HepG2 (cell line): ENCODE results near the gene PIEZO2. TPM values are rescaled to one million over a fixed set of nuclear protein-coding genes. Genes with fewer than 3 reads are reported as not detected.
"Not testable (repeated sequence)": the region's sequence is repeated elsewhere in the genome, so short reads cannot be mapped to it uniquely, and the experiment has no call there.

Experiments
- ATAC-seq: fragments of 200-7000 bp; cut with Tn5 transposase; 3 replicates; pipeline ENCODE4 v1.9.1; 2020; ENCODE audit warnings: mild to moderate bottlenecking, moderate library complexity
- BruUV-seq: library from RNA; stranded (reverse); fragments of 400-500 nt; replicated peaks from 2 replicates; lab custom pipeline; 2021; lab: Mats Ljungman, UMichigan
- CTCF ChIA-PET: fragments of 300-600 bp; formaldehyde crosslinking; extraction: SDS; loops from one replicate; lab custom pipeline; 2021; ENCODE audit warnings: low total read pairs, inconsistent platforms, low intra/inter-chr PET ratio; lab: Yijun Ruan, JAX
- POLR2A ChIA-PET: fragments of 350-600 bp; sonication (Branson Sonifier 250); formaldehyde crosslinking; loops from one replicate; lab custom pipeline; 2020; ENCODE audit warnings: antibody characterized with exemption, inconsistent platforms; lab: Yijun Ruan, JAX
- DNase-seq: peaks from one replicate; pipeline ENCODE4 v3.0.0-alpha.2; 2015; ENCODE audit warnings: low spot score
- FAIRE-seq: peaks from 3 replicates; lab custom pipeline; 2011; peaks lifted over from hg19 to GRCh38; lab: Jason Lieb, UNC
- H2AFZ ChIP-seq: one replicate; pipeline ENCODE4 v1.6.1; 2011; ENCODE audit warnings: low read length, inconsistent platforms
- H3K27ac ChIP-seq: fragments of 300-600 bp; 3 replicates; pipeline ENCODE4 v1.8.0; 2011; ENCODE audit warnings: mixed run types, mild to moderate bottlenecking, mixed read lengths, low read length, inconsistent platforms; ENCODE audit not compliant: insufficient read depth; ENCODE audit errors: extremely low read length
- H3K27me3 ChIP-seq, 2 experiments: fragments of 200-600 bp in 1 of 2; 2 replicates in 1 of 2; 3 replicates in 1 of 2; pipeline versions ENCODE4 v1.6.0 to v1.8.0; 2011; ENCODE audit warnings: low read length in 2 of 2, mild to moderate bottlenecking in 2 of 2, moderate library complexity in 2 of 2, inconsistent platforms in 1 of 2; ENCODE audit not compliant: insufficient read depth in 2 of 2, control insufficient read depth in 1 of 2
- H3K36me3 ChIP-seq, 2 experiments: fragments of 200-600 bp in 1 of 2; replicated peaks in 1 of 2; 2 replicates in 1 of 2; 3 replicates in 1 of 2; pipeline versions ENCODE4 v1.5.1 to v1.8.0; 2011; ENCODE audit warnings: low read length in 2 of 2, inconsistent platforms in 1 of 2; ENCODE audit not compliant: insufficient read depth in 2 of 2, control insufficient read depth in 1 of 2
- H3K4me1 ChIP-seq: 2 replicates; pipeline ENCODE4 v1.5.1; 2012; ENCODE audit warnings: low read length, inconsistent platforms; ENCODE audit not compliant: insufficient read depth
- H3K4me2 ChIP-seq: 2 replicates; pipeline ENCODE4 v1.6.0; 2011; ENCODE audit warnings: low read depth, low read length, inconsistent platforms
- H3K4me3 ChIP-seq, 3 experiments: fragments of 200-600 bp in 1 of 3; sonication (generic), shearing (Covaris generic) in 1 of 3; replicated peaks in 1 of 3; 2 replicates each; pipeline ENCODE4 v1.5.1; 2011 to 2016; ENCODE audit warnings: low read length in 3 of 3, inconsistent platforms in 2 of 3, low read depth in 2 of 3, mild to moderate bottlenecking in 2 of 3, control low read depth in 1 of 3, mixed read lengths in 1 of 3; ENCODE audit not compliant: insufficient read depth in 1 of 3
- H3K79me2 ChIP-seq: one replicate; pipeline ENCODE4 v1.6.1; 2011; ENCODE audit warnings: low read length, inconsistent platforms; ENCODE audit not compliant: insufficient read depth
- H3K9ac ChIP-seq: 2 replicates; pipeline ENCODE4 v1.6.0; 2011; ENCODE audit warnings: mild to moderate bottlenecking, low read depth, low read length, inconsistent platforms; ENCODE audit not compliant: insufficient read depth
- H3K9me3 ChIP-seq: 2 replicates; pipeline ENCODE4 v1.5.1; 2012; ENCODE audit warnings: mild to moderate bottlenecking, low read length
- H4K20me1 ChIP-seq: 2 replicates; pipeline ENCODE4 v1.6.0; 2011; ENCODE audit warnings: inconsistent platforms, mild to moderate bottlenecking, low read length, moderate library complexity; ENCODE audit not compliant: insufficient read depth
- GABPA ChIP-seq, 2 experiments: IDR thresholded peaks; 2 replicates each; pipeline ENCODE4 v1.6.1; 2011 to 2016; ENCODE audit warnings: low read depth in 2 of 2, low read length in 1 of 2, missing biosample characterization in 1 of 2, missing genetic modification characterization in 1 of 2
- GLI4 ChIP-seq: sonication (generic); formaldehyde crosslinking; IDR thresholded peaks from 2 replicates; pipeline ENCODE4 v1.5.1; 2020; ENCODE audit warnings: missing genetic modification reagents, mild to moderate bottlenecking, moderate library complexity, borderline replicate concordance
- RNF2 ChIP-seq: fragments of 450-650 bp; conservative IDR thresholded peaks from 2 replicates; pipeline ENCODE4 v1.6.1; 2016; ENCODE audit warnings: low read depth
- ZNF263 ChIP-seq: sonication (generic); formaldehyde crosslinking; IDR thresholded peaks from 2 replicates; pipeline ENCODE4 v1.4.0; 2020; ENCODE audit warnings: missing genetic modification reagents
- ZNF674 ChIP-seq: sonication (generic); formaldehyde crosslinking; IDR thresholded peaks from 2 replicates; pipeline ENCODE4 v1.5.0; 2020; ENCODE audit warnings: low read depth, mild to moderate bottlenecking, missing genetic modification reagents
- WGBS: methylation state at CpG from one replicate; pipeline ENCODE4 v1.1.6; 2017; ENCODE audit warnings: low lambda C conversion rate; 5-methylcytosine and 5-hydroxymethylcytosine counted together
- in situ Hi-C: cut with HindIII; loops from 2 replicates; pipeline ENCODE4 v1.10.0; 2017; ENCODE audit warnings: low pct_unique_long_range_greater_than_20kb; ENCODE audit not compliant: extremely low pct_ligation_motif_present
- intact Hi-C: fragments of 100-400 bp; cut with micrococcal nuclease; formaldehyde crosslinking; loops from one replicate; pipeline ENCODE4 v1.10.0; 2022; ENCODE audit not compliant: unreplicated experiment
- polyA plus RNA-seq, 8 experiments: library from polyadenylated mRNA; depleted of rRNA in 3 of 8; stranded (reverse) in 7 of 8; unstranded in 1 of 8; fragments of >200 nt; fragmentation: Illumina TruSeq in 4 of 8; extraction: Trizol in 4 of 8; gene quantifications; 2 replicates each; pipeline versions ENCODE4 v1.2.1 to v1.2.3, GENCODE V29; 2011 to 2016; ENCODE audit warnings: low read depth in 4 of 8, missing spikeins in 1 of 8, mixed read lengths in 1 of 8; ENCODE audit not compliant: insufficient read depth in 1 of 8
- total RNA-seq, 5 experiments: library from RNA; depleted of rRNA; stranded (reverse); fragments of >200 nt; fragmentation: Illumina TruSeq; extraction: Trizol; gene quantifications; 2 replicates each; pipeline ENCODE4 v1.2.3, GENCODE V29; 2016; ENCODE audit warnings: low read depth in 1 of 5
- TF ChIP-seq, protein P1 (sequence below): sonication (generic); formaldehyde crosslinking; IDR thresholded peaks from 2 replicates; pipeline ENCODE4 v1.5.0; 2020; ENCODE audit warnings: mild to moderate bottlenecking, missing genetic modification reagents
- TF ChIP-seq, protein P2 (sequence below): sonication (generic); formaldehyde crosslinking; IDR thresholded peaks from 2 replicates; pipeline ENCODE4 v1.4.0; 2020; ENCODE audit warnings: missing genetic modification reagents, mild to moderate bottlenecking, borderline replicate concordance
- TF ChIP-seq, protein P3 (sequence below): sonication (generic); formaldehyde crosslinking; IDR thresholded peaks from 2 replicates; pipeline ENCODE4 v1.4.0; 2020; ENCODE audit warnings: mild to moderate bottlenecking, low read depth, missing genetic modification reagents
- TF ChIP-seq, protein P4 (sequence below): sonication (generic); formaldehyde crosslinking; IDR thresholded peaks from 2 replicates; pipeline ENCODE4 v1.8.0; 2022; ENCODE audit warnings: missing genetic modification reagents, mild to moderate bottlenecking, borderline replicate concordance

The PIEZO2 gene
- total and polyA plus RNA-seq, 2 of the 13 experiments (the other 11 are each of a cell fraction or from before 2014, with no cell fraction given) = 15.2 to 27.2 TPM

DNA sequence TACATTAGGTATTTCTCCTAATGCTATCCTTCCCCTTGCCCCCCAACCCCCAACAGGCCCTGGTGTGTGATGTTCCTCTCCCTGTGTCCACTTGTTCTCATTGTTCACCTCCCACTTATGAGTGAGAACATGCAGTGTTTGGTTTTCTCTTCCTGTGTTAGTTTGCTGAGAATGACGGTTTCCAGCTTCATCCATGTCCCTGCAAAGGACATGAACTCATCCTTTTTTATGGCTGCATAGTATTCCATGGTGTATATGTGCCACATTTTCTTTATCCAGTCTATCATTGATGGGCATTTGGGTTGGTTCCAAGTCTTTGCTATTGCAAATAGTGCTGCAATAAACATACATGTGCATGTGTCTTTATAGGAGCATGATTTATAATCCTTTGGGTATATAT, 32.3 kb upstream of the PIEZO2 start:
- BruUV-seq, CTCF ChIA-PET, H4K20me1 ChIP-seq, H3K27me3 ChIP-seq, intact Hi-C loops, H3K9ac ChIP-seq, H3K79me2 ChIP-seq, DNase-seq, H2AFZ ChIP-seq, H3K9me3 ChIP-seq, H3K4me3 ChIP-seq, H3K27ac ChIP-seq, in situ Hi-C loops, H3K4me2 ChIP-seq, H3K36me3 ChIP-seq, FAIRE-seq, POLR2A ChIA-PET, ATAC-seq: not testable (repeated sequence)
- 6% methylated on average over 1 of the region's 1 CpG for WGBS
- peaks cover 13% of the 10 kb centered on the region for H3K4me1 ChIP-seq

DNA sequence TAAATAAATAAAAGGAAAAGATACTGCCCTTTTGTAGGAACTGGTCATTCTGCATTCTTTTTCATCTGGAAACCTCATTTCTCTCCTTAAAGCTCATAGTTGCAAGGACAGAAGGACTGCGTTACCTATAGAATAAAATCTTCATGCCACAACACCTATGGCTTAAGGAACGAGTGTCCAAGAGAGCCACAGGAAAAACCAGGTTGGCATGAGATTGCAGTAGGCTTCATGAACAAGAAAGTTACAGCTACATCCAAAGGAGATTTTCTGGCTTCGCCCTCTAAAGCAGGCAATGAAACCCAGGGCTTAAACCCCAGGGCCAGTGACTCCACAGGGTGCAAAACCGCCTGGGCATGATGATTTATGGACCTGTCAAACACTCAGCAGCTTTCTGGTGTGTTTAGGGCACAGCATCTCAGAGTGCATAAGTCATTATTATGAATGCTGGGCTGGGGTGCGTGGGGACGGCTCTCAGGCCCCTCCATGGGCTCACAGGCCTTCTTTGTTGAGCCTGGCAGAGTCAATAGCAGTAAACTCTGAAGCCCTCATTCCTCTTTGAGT, 30.7 kb upstream of the PIEZO2 start:
- FAIRE-seq = no peak
- Histone ChIP-seq H3K36me3 (no peaks in the 10 kb centered on the region), H3K27ac (no peak overlapping the region), H3K27me3 (no peaks in the 10 kb centered on the region), H4K20me1 (no peaks in the 10 kb centered on the region), H2AFZ (no peak overlapping the region), H3K4me3 (no peak overlapping the region), H3K9ac (no peak overlapping the region), H3K4me2 (no peak overlapping the region), H3K79me2 (no peaks in the 10 kb centered on the region), H3K4me1 (peaks cover 24% of the 10 kb centered on the region), H3K9me3 (no peaks in the 10 kb centered on the region)
- CTCF ChIA-PET = no interaction called here
- intact Hi-C loops = no loop called here
- 42% methylated on average over 5 of the region's 6 CpGs for WGBS
- POLR2A ChIA-PET = no interaction called here
- no peak for DNase-seq
- BruUV-seq = no TSS peak
- no peak for ATAC-seq
- in situ Hi-C loops = no loop called here
- TF ChIP-seq, protein P1, sequence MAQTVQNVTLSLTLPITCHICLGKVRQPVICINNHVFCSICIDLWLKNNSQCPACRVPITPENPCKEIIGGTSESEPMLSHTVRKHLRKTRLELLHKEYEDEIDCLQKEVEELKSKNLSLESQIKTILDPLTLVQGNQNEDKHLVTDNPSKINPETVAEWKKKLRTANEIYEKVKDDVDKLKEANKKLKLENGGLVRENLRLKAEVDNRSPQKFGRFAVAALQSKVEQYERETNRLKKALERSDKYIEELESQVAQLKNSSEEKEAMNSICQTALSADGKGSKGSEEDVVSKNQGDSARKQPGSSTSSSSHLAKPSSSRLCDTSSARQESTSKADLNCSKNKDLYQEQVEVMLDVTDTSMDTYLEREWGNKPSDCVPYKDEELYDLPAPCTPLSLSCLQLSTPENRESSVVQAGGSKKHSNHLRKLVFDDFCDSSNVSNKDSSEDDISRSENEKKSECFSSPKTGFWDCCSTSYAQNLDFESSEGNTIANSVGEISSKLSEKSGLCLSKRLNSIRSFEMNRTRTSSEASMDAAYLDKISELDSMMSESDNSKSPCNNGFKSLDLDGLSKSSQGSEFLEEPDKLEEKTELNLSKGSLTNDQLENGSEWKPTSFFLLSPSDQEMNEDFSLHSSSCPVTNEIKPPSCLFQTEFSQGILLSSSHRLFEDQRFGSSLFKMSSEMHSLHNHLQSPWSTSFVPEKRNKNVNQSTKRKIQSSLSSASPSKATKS (CRISPR knock-in tag) = no peak
- no peak for TF ChIP-seq RNF2
- TF ChIP-seq GLI4 (CRISPR knock-in tag) = no peak
- TF ChIP-seq, protein P2, sequence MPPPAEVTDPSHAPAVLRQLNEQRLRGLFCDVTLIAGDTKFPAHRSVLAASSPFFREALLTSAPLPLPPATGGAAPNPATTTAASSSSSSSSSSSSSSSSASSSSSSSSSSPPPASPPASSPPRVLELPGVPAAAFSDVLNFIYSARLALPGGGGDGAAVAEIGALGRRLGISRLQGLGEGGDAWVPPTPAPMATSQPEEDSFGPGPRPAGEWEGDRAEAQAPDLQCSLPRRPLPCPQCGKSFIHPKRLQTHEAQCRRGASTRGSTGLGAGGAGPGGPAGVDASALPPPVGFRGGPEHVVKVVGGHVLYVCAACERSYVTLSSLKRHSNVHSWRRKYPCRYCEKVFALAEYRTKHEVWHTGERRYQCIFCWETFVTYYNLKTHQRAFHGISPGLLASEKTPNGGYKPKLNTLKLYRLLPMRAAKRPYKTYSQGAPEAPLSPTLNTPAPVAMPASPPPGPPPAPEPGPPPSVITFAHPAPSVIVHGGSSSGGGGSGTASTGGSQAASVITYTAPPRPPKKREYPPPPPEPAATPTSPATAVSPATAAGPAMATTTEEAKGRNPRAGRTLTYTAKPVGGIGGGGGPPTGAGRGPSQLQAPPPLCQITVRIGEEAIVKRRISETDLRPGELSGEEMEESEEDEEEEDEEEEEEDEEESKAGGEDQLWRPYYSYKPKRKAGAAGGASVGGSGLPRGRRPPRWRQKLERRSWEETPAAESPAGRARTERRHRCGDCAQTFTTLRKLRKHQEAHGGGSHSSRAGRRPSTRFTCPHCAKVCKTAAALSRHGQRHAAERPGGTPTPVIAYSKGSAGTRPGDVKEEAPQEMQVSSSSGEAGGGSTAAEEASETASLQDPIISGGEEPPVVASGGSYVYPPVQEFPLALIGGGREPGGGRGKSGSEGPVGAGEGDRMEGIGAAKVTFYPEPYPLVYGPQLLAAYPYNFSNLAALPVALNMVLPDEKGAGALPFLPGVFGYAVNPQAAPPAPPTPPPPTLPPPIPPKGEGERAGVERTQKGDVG (CRISPR knock-in tag) = no peak
- no peak for TF ChIP-seq GABPA (IDR thresholded peaks at IDR 0.05; ENCODE audit: low read depth, low read length)
- TF ChIP-seq GABPA (CRISPR knock-in tag; IDR thresholded peaks at IDR 0.05; ENCODE audit: low read depth) = no peak
- TF ChIP-seq ZNF674 = no peak
- no peak for TF ChIP-seq ZNF263 (CRISPR knock-in tag)
- TF ChIP-seq, protein P3, sequence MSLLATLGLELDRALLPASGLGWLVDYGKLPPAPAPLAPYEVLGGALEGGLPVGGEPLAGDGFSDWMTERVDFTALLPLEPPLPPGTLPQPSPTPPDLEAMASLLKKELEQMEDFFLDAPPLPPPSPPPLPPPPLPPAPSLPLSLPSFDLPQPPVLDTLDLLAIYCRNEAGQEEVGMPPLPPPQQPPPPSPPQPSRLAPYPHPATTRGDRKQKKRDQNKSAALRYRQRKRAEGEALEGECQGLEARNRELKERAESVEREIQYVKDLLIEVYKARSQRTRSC (CRISPR knock-in tag) = no peak
- TF ChIP-seq, protein P4, sequence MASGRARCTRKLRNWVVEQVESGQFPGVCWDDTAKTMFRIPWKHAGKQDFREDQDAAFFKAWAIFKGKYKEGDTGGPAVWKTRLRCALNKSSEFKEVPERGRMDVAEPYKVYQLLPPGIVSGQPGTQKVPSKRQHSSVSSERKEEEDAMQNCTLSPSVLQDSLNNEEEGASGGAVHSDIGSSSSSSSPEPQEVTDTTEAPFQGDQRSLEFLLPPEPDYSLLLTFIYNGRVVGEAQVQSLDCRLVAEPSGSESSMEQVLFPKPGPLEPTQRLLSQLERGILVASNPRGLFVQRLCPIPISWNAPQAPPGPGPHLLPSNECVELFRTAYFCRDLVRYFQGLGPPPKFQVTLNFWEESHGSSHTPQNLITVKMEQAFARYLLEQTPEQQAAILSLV (CRISPR knock-in tag) = no peak
